ENCODE results near the gene BRD3. TPM values are rescaled to one million over a fixed set of nuclear protein-coding genes. Genes with fewer than 3 reads are reported as not detected.

The BRD3 gene
- total RNA-seq, 1 donor from 2014 or later, result 72.4 TPM

- Mint-ChIP-seq H3K27ac (no peak overlapping the region), H3K36me3 (no peaks in the 10 kb centered on the region), H3K27me3 (peaks cover 7% of the 10 kb centered on the region), H3K4me1 (ENCODE audit: unreplicated experiment) (no peaks in the 10 kb centered on the region), H3K4me3 (no peak overlapping the region), H3K9me3 (no peaks in the 10 kb centered on the region)
- DNase-seq (ENCODE audit: extremely low spot score, unreplicated experiment), result no peak
- TF ChIP-seq CTCF (conservative IDR thresholded peaks at IDR 0.05), result no peak
Observed at GRCh38 chr9:134002796-134003195, 65.0 kb downstream of the BRD3 start.

GRCh38 chr9:133999851-134000265 is 68.0 kb downstream of the BRD3 start:
- Mint-ChIP-seq H3K4me1 (ENCODE audit: unreplicated experiment) (no peaks in the 10 kb centered on the region), H3K4me3 (no peak overlapping the region), H3K36me3 (no peaks in the 10 kb centered on the region), H3K27ac (no peak overlapping the region), H3K9me3 (no peaks in the 10 kb centered on the region), H3K27me3 (peaks cover 7% of the 10 kb centered on the region)
- TF ChIP-seq CTCF (conservative IDR thresholded peaks at IDR 0.05), result no peak
- no peak for DNase-seq (ENCODE audit: extremely low spot score, unreplicated experiment)

GRCh38 chr9:133998915-133999595 is 68.8 kb downstream of the BRD3 start:
- no peaks in the 10 kb centered on the region for H3K36me3 Mint-ChIP-seq
- no peak overlapping the region for H3K27ac Mint-ChIP-seq
- H3K4me3 Mint-ChIP-seq, result no peak overlapping the region
- H3K27me3 Mint-ChIP-seq, result peaks cover 7% of the 10 kb centered on the region
- no peaks in the 10 kb centered on the region for H3K4me1 Mint-ChIP-seq (ENCODE audit: unreplicated experiment)
- DNase-seq (ENCODE audit: extremely low spot score, unreplicated experiment), result no peak
- H3K9me3 Mint-ChIP-seq, result no peaks in the 10 kb centered on the region
- no peak for TF ChIP-seq CTCF (conservative IDR thresholded peaks at IDR 0.05)

GRCh38 chr9:133997584-133997983 is 70.2 kb downstream of the BRD3 start:
- Mint-ChIP-seq H3K27me3 (peaks cover 7% of the 10 kb centered on the region), H3K9me3 (no peaks in the 10 kb centered on the region), H3K4me3 (no peak overlapping the region), H3K36me3 (no peaks in the 10 kb centered on the region), H3K27ac (no peak overlapping the region), H3K4me1 (ENCODE audit: unreplicated experiment) (no peaks in the 10 kb centered on the region)
- DNase-seq (ENCODE audit: extremely low spot score, unreplicated experiment), result no peak
- TF ChIP-seq CTCF (conservative IDR thresholded peaks at IDR 0.05), result no peak

- Mint-ChIP-seq H3K9me3 (no peaks in the 10 kb centered on the region), H3K27me3 (peaks cover 7% of the 10 kb centered on the region), H3K4me3 (no peak overlapping the region), H3K27ac (no peak overlapping the region), H3K4me1 (ENCODE audit: unreplicated experiment) (no peaks in the 10 kb centered on the region), H3K36me3 (no peaks in the 10 kb centered on the region)
- DNase-seq (ENCODE audit: extremely low spot score, unreplicated experiment), result no peak
- no peak for TF ChIP-seq CTCF (conservative IDR thresholded peaks at IDR 0.05)
Observed at GRCh38 chr9:133996531-133997520, 71.0 kb downstream of the BRD3 start.
